GM12891 (cell line): ENCODE measurements around the gene FLYWCH2. TPM values are rescaled to one million over a fixed set of nuclear protein-coding genes. Genes with fewer than 3 reads are reported as not detected.

Experiments used
- DNase-seq: peaks from one replicate; pipeline ENCODE4 v3.0.0; 2011; ENCODE audit warnings: low spot score; ENCODE audit not compliant: insufficient read length
- FAIRE-seq: peaks from 2 replicates; lab custom pipeline; 2011; peaks lifted over from hg19 to GRCh38; lab: Jason Lieb, UNC
- PAX5 ChIP-seq: IDR thresholded peaks from 2 replicates; pipeline ENCODE4 v1.6.1; 2011; ENCODE audit warnings: low read length, moderate library complexity, mild to moderate bottlenecking; ENCODE audit not compliant: insufficient read depth, severe bottlenecking
- POLR2A ChIP-seq: IDR thresholded peaks from 2 replicates; pipeline ENCODE4 v1.6.1; 2011; ENCODE audit warnings: low read depth, low read length, control low read depth
- POLR2AphosphoS5 ChIP-seq: IDR thresholded peaks from 2 replicates; pipeline ENCODE4 v1.6.1; 2011; ENCODE audit warnings: low read depth, low read length, control low read depth
- POU2F2 ChIP-seq: IDR thresholded peaks from 2 replicates; pipeline ENCODE4 v1.6.1; 2011; ENCODE audit warnings: low read depth, mild to moderate bottlenecking, control low read depth, low read length, moderate library complexity
- SPI1 ChIP-seq: IDR thresholded peaks from 2 replicates; pipeline ENCODE4 v1.6.1; 2011; ENCODE audit warnings: low read depth, low read length, control low read depth
- TAF1 ChIP-seq: IDR thresholded peaks from 2 replicates; pipeline ENCODE4 v1.6.1; 2011; ENCODE audit warnings: low read depth, low read length, control low read depth
- polyA plus RNA-seq: library from polyadenylated mRNA; unstranded; fragments of >200 nt; gene quantifications from one replicate; pipeline ENCODE4 v1.2.1, GENCODE V29; 2012; ENCODE audit warnings: low read depth, missing spikeins, inconsistent platforms; ENCODE audit not compliant: missing spikeins

The FLYWCH2 gene, protein sequence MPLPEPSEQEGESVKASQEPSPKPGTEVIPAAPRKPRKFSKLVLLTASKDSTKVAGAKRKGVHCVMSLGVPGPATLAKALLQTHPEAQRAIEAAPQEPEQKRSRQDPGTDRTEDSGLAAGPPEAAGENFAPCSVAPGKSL
- polyA plus RNA-seq: 15.3 TPM

GRCh38 chr16:2882650-2883457 is at the start of gene FLYWCH2:
FLYWCH2 (plus strand) TSS chr16:2883215; CDS start chr16:2896450, 13,235 bp downstream.
- DNase-seq: peak; percentile 97
- TF ChIP-seq POLR2AphosphoS5: 0 out of 2 replicates have a peak, but pooled peaks have one; percentile 34
- TF ChIP-seq SPI1: no peak
- peak; percentile 64 for TF ChIP-seq POLR2A
- peak; percentile 37; the same call in 1 of the 2 replicates for TF ChIP-seq POU2F2
- TF ChIP-seq PAX5: no peak
- TF ChIP-seq TAF1: peak; percentile 48; the same call in 1 of the 2 replicates
- FAIRE-seq: peak; percentile 100

DNA sequence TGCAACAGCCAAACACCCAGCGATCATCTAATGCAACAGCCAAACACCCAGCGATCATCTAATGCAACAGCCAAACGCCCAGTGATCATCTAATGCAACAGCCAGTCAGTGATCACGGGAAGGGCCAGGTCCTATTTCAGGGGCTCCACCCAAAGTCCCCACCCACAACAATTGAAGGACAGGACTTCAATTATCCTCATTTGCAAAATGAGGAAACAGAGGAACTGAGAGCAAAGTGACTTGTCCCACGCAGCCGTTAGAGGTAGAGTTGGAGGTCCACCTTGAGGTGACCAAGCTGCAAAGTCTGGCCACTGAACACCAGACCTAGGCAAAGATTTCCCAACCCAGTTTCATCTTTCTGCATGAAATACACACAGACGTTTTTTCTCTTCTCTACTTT is 49.2 kb upstream of the FLYWCH2 start:
- DNase-seq: no peak
- FAIRE-seq: no peak
- TF ChIP-seq SPI1 (0 out of 2 replicates have a peak, but pooled peaks have one; percentile 5), PAX5 (no peak), TAF1 (no peak), POU2F2 (no peak), POLR2A (no peak), POLR2AphosphoS5 (no peak)

- DNase-seq (no peak), FAIRE-seq (no peak)
- TF ChIP-seq POLR2AphosphoS5 (no peak), SPI1 (no peak), TAF1 (no peak), POU2F2 (no peak), POLR2A (no peak), PAX5 (no peak)
Measured at GRCh38 chr16:2834968-2835367, 48.0 kb upstream of the FLYWCH2 start.

DNA sequence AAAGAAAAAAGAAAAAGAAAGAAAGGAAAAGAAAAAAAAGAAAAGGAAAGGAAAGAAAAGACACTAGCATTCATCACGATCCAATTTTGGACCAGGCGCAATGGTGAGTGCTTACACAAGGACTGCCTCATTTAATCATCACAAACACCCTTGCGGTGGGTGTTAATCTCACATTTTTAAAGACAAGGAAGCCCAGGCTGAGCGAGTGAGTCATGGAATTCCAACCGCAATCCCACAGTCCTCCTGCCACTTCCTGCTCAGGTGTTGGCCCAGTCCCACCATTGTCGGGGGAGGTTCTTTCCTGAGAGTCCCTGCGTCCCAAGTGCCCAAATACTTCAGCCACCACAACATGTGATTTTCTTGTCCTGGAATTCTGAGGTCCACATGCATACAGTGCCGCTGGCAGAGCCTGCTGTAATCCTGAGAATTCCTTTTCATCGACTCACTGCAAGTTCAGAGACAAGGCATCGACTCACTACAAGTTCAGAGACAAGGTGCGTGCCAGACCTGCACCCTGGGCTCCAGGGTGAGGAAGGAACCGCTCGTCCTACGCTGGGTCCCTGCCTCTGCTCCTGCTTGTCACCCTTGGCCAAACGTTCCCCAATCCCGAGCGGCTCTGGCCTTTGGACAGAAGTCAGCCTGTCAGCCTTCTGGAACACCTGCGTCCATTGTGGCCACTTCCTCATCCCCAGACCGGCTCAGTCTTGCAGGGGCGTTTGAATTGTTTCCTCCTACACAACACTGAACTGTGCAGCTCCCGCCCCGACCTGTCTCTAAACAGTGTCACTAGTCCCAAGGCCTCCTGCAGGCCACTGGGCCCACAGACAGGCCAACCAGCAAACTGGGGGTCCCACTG is 47.1 kb upstream of the FLYWCH2 start:
- FAIRE-seq: no peak

GRCh38 chr16:2836646-2837508 is 46.1 kb upstream of the FLYWCH2 start:
- TF ChIP-seq TAF1 (no peak), POU2F2 (no peak), PAX5 (no peak), POLR2A (no peak), POLR2AphosphoS5 (no peak), SPI1 (no peak)
- DNase-seq (no peak), FAIRE-seq (peak; percentile 20)

More for the DNA sequence above, 47.1 kb upstream of the FLYWCH2 start:
- no peak for DNase-seq
- TF ChIP-seq TAF1: no peak
- peak; percentile 17; the same call in 1 of the 2 replicates for TF ChIP-seq SPI1
- TF ChIP-seq POU2F2: no peak

- no peak for TF ChIP-seq POU2F2
- no peak for TF ChIP-seq TAF1
- no peak for TF ChIP-seq POLR2AphosphoS5
- no peak for TF ChIP-seq SPI1
- no peak for TF ChIP-seq PAX5
- no peak for TF ChIP-seq POLR2A
- FAIRE-seq (peak; percentile 90), DNase-seq (peak; percentile 79)
Measured at GRCh38 chr16:2838928-2839327, 44.1 kb upstream of the FLYWCH2 start.

DNA sequence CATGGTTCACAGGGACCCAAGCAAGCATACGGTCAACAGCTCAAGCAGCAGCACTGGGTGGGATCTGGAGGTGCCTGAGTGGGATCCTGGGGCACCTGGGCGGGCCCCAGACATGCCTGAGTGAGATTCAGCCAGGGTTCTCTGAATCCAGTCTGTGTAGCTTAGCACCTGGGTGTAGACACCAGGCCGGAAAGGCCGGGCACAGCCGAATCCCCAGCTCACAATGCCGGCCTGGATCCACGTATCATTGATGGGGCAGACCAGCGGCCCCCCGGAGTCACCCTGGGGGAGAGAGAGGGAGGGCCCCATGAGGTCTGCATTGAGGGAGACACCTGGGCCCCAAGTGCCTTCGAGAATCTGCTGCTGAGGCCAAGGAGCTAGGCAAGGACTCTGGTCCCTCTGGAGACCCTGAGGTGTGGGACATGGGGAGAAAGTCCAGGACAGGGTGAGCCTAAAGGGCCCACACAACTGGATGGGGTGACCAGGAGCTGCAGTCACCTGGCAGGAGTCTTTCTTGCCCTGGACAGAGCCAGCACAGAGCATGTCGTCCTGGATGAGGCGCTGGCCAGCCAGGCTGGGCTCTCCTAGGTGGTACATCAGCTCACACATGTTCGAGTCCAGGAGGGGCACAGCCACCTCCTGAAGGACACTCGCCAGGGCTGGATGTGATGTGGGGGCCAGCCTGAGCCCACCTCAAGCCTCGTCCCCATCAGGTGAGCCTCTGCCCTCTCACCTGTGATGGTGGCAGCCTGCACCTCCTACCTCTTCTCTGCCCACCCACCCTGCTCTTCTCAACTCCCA is 43.2 kb upstream of the FLYWCH2 start:
- no peak for DNase-seq
- FAIRE-seq: no peak
- TF ChIP-seq POU2F2: no peak
- no peak for TF ChIP-seq TAF1
- no peak for TF ChIP-seq POLR2A

- TF ChIP-seq POLR2A: no peak
- no peak for TF ChIP-seq PAX5
- no peak for TF ChIP-seq SPI1
- TF ChIP-seq POU2F2: no peak
- TF ChIP-seq POLR2AphosphoS5: no peak
- TF ChIP-seq TAF1: no peak
- no peak for DNase-seq
- no peak for FAIRE-seq
Measured at GRCh38 chr16:2840914-2841313, 42.1 kb upstream of the FLYWCH2 start.
